GM18502 (cell line): ENCODE data around the gene TMEM74B.
"Not testable (repeated sequence)": the region's sequence is repeated elsewhere in the genome, so short reads cannot be mapped to it uniquely, and the experiment has no call there.

ENCODE experiments used
- ATAC-seq: cut with Tn5 transposase; IDR thresholded peaks from one replicate; pipeline ENCODE4 v1.9.1; 2021; ENCODE audit warnings: mild to moderate bottlenecking; ENCODE audit not compliant: unreplicated experiment, poor library complexity

Gene TMEM74B

GRCh38 chr20:1150968-1151367 lies 33.8 kb downstream of the TMEM74B start:
- ATAC-seq: no peak

- ATAC-seq: no peak
Observed at GRCh38 chr20:1150218-1150617, 34.6 kb downstream of the TMEM74B start.

GRCh38 chr20:1149812-1150211 lies 35.0 kb downstream of the TMEM74B start:
- not testable (repeated sequence) for ATAC-seq

GRCh38 chr20:1146957-1147356 lies 37.8 kb downstream of the TMEM74B start:
- ATAC-seq: no peak

GRCh38 chr20:1144401-1145172 lies 40.2 kb downstream of the TMEM74B start:
- no peak for ATAC-seq

GRCh38 chr20:1137236-1137635 lies 47.5 kb downstream of the TMEM74B start:
- ATAC-seq: no peak

- ATAC-seq: no peak
Observed at GRCh38 chr20:1134836-1135235, 49.9 kb downstream of the TMEM74B start.

- ATAC-seq: no peak
Observed at GRCh38 chr20:1134355-1134754, 50.4 kb downstream of the TMEM74B start.

GRCh38 chr20:1131354-1131753 lies 53.4 kb downstream of the TMEM74B start:
- ATAC-seq: no peak

- no peak for ATAC-seq
Observed at GRCh38 chr20:1130847-1131246, 53.9 kb downstream of the TMEM74B start.
